HG03571 (cell line): ENCODE measurements around the gene AUTS2.
"Not testable (repeated sequence)": the region's sequence is repeated elsewhere in the genome, so short reads cannot be mapped to it uniquely, and the experiment has no call there.

Experiments
- ATAC-seq: cut with Tn5 transposase; IDR thresholded peaks from one replicate; pipeline ENCODE4 v1.9.1; 2021; ENCODE audit not compliant: unreplicated experiment

The AUTS2 gene

GRCh38 chr7:70271617-70272081 is 673.4 kb downstream of the AUTS2 start:
- no peak for ATAC-seq

GRCh38 chr7:70275570-70275969 is 677.3 kb downstream of the AUTS2 start:
- ATAC-seq: not testable (repeated sequence)

- no peak for ATAC-seq
Observed at GRCh38 chr7:70285187-70285586, 686.9 kb downstream of the AUTS2 start.

- ATAC-seq: no peak
Observed at GRCh38 chr7:70285854-70286253, 687.6 kb downstream of the AUTS2 start.

GRCh38 chr7:70288781-70289456 is 690.6 kb downstream of the AUTS2 start:
- ATAC-seq: no peak

GRCh38 chr7:70292716-70293115 is 694.4 kb downstream of the AUTS2 start:
- ATAC-seq: no peak

GRCh38 chr7:70294211-70294911 is 696.1 kb downstream of the AUTS2 start:
- no peak for ATAC-seq

- ATAC-seq: no peak
Observed at GRCh38 chr7:70298780-70299471, 700.7 kb downstream of the AUTS2 start.

- ATAC-seq: no peak
Observed at GRCh38 chr7:70299472-70299807, 701.2 kb downstream of the AUTS2 start.

- ATAC-seq: no peak
Observed at GRCh38 chr7:70301673-70302185, 703.5 kb downstream of the AUTS2 start.

- ATAC-seq: no peak
Observed at GRCh38 chr7:70303309-70303708, 705.0 kb downstream of the AUTS2 start.

GRCh38 chr7:70303780-70304179 is 705.5 kb downstream of the AUTS2 start:
- ATAC-seq: no peak

GRCh38 chr7:70306173-70306572 is 707.9 kb downstream of the AUTS2 start:
- ATAC-seq: no peak

- no peak for ATAC-seq
Observed at GRCh38 chr7:70307544-70308106, 709.4 kb downstream of the AUTS2 start.

GRCh38 chr7:70312336-70312735 is 714.1 kb downstream of the AUTS2 start:
- ATAC-seq: no peak

- no peak for ATAC-seq
Observed at GRCh38 chr7:70313271-70313670, 715.0 kb downstream of the AUTS2 start.

- ATAC-seq: no peak
Observed at GRCh38 chr7:70313687-70314086, 715.4 kb downstream of the AUTS2 start.

- no peak for ATAC-seq
Observed at GRCh38 chr7:70314221-70314620, 715.9 kb downstream of the AUTS2 start.

- no peak for ATAC-seq
Observed at GRCh38 chr7:70316745-70317144, 718.5 kb downstream of the AUTS2 start.

- no peak for ATAC-seq
Observed at GRCh38 chr7:70317356-70317755, 719.1 kb downstream of the AUTS2 start.

GRCh38 chr7:70318511-70318910 is 720.2 kb downstream of the AUTS2 start:
- ATAC-seq: no peak

- ATAC-seq: no peak
Observed at GRCh38 chr7:70319057-70319456, 720.8 kb downstream of the AUTS2 start.
